PC-9 (cell line): ENCODE results near the gene SYNGR4. TPM values are rescaled to one million over a fixed set of nuclear protein-coding genes. Genes with fewer than 3 reads are reported as not detected.

Experiments
- BruUV-seq: library from RNA; stranded (reverse); fragments of 400-500 nt; replicated peaks from 2 replicates; lab custom pipeline; 2021; lab: Mats Ljungman, UMichigan
- CTCF ChIA-PET: fragments of 300-600 bp; sonication (Branson Sonifier 250); formaldehyde crosslinking; loops from one replicate; lab custom pipeline; 2022; ENCODE audit warnings: antibody characterized with exemption; lab: Charles Lee
- POLR2A ChIA-PET: fragments of 300-600 bp; sonication (Branson Sonifier 250); formaldehyde crosslinking; loops from one replicate; lab custom pipeline; 2022; ENCODE audit warnings: antibody characterized with exemption; ENCODE audit not compliant: unreplicated experiment; lab: Charles Lee
- DNase-seq, 2 experiments: peaks; one replicate each; pipeline versions ENCODE4 v3.0.0 to v3.0.0-alpha.2; 2015 to 2022; ENCODE audit warnings: mixed read lengths in 1 of 2
- H2AFZ ChIP-seq: fragments of 200-600 bp; sonication (generic); 2 replicates; pipeline ENCODE4 v1.8.1; 2017; ENCODE audit warnings: antibody characterized with exemption
- H3F3A ChIP-seq: fragments of 200-600 bp; sonication (generic); 2 replicates; pipeline ENCODE4 v1.8.1; 2017; ENCODE audit warnings: antibody characterized with exemption, mild to moderate bottlenecking, low read depth; ENCODE audit not compliant: insufficient read depth
- H3K27ac ChIP-seq: fragments of 200-600 bp; sonication (generic); 2 replicates; pipeline ENCODE4 v1.6.1; 2016; ENCODE audit warnings: mixed run types
- H3K27me3 ChIP-seq: fragments of 200-600 bp; sonication (generic); 2 replicates; pipeline ENCODE4 v1.6.1; 2016; ENCODE audit warnings: low read depth, mixed run types; ENCODE audit not compliant: insufficient read depth
- H3K36me3 ChIP-seq: fragments of 200-600 bp; sonication (generic); 2 replicates; pipeline ENCODE4 v1.6.1; 2016; ENCODE audit warnings: low read depth, mixed run types
- H3K4me1 ChIP-seq: fragments of 200-600 bp; sonication (generic); replicated peaks from 2 replicates; pipeline ENCODE4 v1.6.1; 2016; ENCODE audit warnings: mixed run types; ENCODE audit not compliant: insufficient read depth
- H3K4me2 ChIP-seq: fragments of 200-600 bp; sonication (generic); 2 replicates; pipeline ENCODE4 v1.6.1; 2017; ENCODE audit warnings: mixed run types
- H3K4me3 ChIP-seq: fragments of 200-600 bp; sonication (generic); 2 replicates; pipeline ENCODE4 v1.6.1; 2016; ENCODE audit warnings: mixed run types
- H3K79me2 ChIP-seq: fragments of 200-600 bp; sonication (generic); 2 replicates; pipeline ENCODE4 v1.6.1; 2017; ENCODE audit warnings: low read depth, mixed run types
- H3K9me2 ChIP-seq: fragments of 200-600 bp; sonication (generic); 2 replicates; pipeline ENCODE4 v1.8.1; 2017; ENCODE audit warnings: mild to moderate bottlenecking; ENCODE audit not compliant: insufficient read depth
- H3K9me3 ChIP-seq: fragments of 200-600 bp; sonication (generic); 2 replicates; pipeline ENCODE4 v1.8.1; 2016; ENCODE audit warnings: low read depth; ENCODE audit not compliant: insufficient read depth
- H4K20me1 ChIP-seq: fragments of 200-600 bp; sonication (generic); 2 replicates; pipeline ENCODE4 v1.8.1; 2017; ENCODE audit not compliant: insufficient read depth
- CTCF ChIP-seq: fragments of 200-600 bp; sonication (generic); conservative IDR thresholded peaks from 2 replicates; pipeline ENCODE4 v1.6.1; 2017; ENCODE audit warnings: mixed run types, antibody characterized with exemption, mild to moderate bottlenecking, moderate library complexity
- EZH2 ChIP-seq: fragments of 200-600 bp; sonication (generic); IDR thresholded peaks from 2 replicates; pipeline ENCODE4 v1.8.0; 2017; ENCODE audit warnings: antibody characterized with exemption, low read depth
- intact Hi-C: fragments of 100-400 bp; cut with micrococcal nuclease; formaldehyde crosslinking; loops from one replicate; pipeline ENCODE4 v1.10.0; 2022; ENCODE audit not compliant: unreplicated experiment
- total RNA-seq: library from RNA; stranded (reverse); gene quantifications from 2 replicates; pipeline ENCODE4 v1.2.3, GENCODE V29; 2021

The SYNGR4 gene
- total RNA-seq, 1 experiment from 2014 or later = 1.3 TPM

GRCh38 chr19:48397263-48398101 lies 33.3 kb downstream of the SYNGR4 start:
- intact Hi-C loops = loop anchor here (1.0 to 5.0 kb wide), 2 partner anchors 48 to 70 kb away; partner anchors contain the start of genes CYTH2 and GRWD1
- BruUV-seq = no TSS peak
- CTCF ChIA-PET = no interaction called here

GRCh38 chr19:48398102-48398374 lies 33.9 kb downstream of the SYNGR4 start:
- H3K27me3 ChIP-seq = peaks cover 11% of the 10 kb centered on the region
- DNase-seq = peak in 1 of 2 experiments; percentile 25
- TF ChIP-seq EZH2 (no peak), CTCF (no peak)
- H3F3A ChIP-seq = peaks cover 55% of the 10 kb centered on the region
- ChIA-PET CTCF (no interaction called here), POLR2A (no interaction called here)
- peak overlapping the region; percentile 89 for H2AFZ ChIP-seq
- peak overlapping the region; percentile 98 for H3K4me2 ChIP-seq
- no peaks in the 10 kb centered on the region for H3K9me2 ChIP-seq
- intact Hi-C loops = loop anchor here (5.0 kb wide), 1 partner anchor 69 kb away; the partner anchor contains the start of gene CYTH2
- no peak overlapping the region for H3K27ac ChIP-seq
- peaks cover 24% of the 10 kb centered on the region for H4K20me1 ChIP-seq
- peak overlapping the region; percentile 95 for H3K4me3 ChIP-seq
- BruUV-seq = no TSS peak
- H3K36me3 ChIP-seq = no peaks in the 10 kb centered on the region
- H3K79me2 ChIP-seq = peaks cover 42% of the 10 kb centered on the region
- H3K4me1 ChIP-seq = peaks cover 22% of the 10 kb centered on the region
- no peaks in the 10 kb centered on the region for H3K9me3 ChIP-seq

More at GRCh38 chr19:48397263-48398101, 33.3 kb downstream of the SYNGR4 start:
- Histone ChIP-seq H3K4me2 (peak overlapping the region; percentile 98), H4K20me1 (peaks cover 24% of the 10 kb centered on the region), H3K4me1 (peaks cover 22% of the 10 kb centered on the region), H3F3A (peaks cover 61% of the 10 kb centered on the region), H3K36me3 (no peaks in the 10 kb centered on the region), H3K4me3 (peak overlapping the region; percentile 95), H2AFZ (peak overlapping the region; percentile 89), H3K79me2 (peaks cover 41% of the 10 kb centered on the region), H3K9me3 (no peaks in the 10 kb centered on the region), H3K27ac (no peak overlapping the region), H3K27me3 (peaks cover 11% of the 10 kb centered on the region), H3K9me2 (no peaks in the 10 kb centered on the region)
- POLR2A ChIA-PET = no interaction called here
- no peak for TF ChIP-seq EZH2
- no peak for TF ChIP-seq CTCF
- DNase-seq = no peak

GRCh38 chr19:48398375-48399235 lies 34.4 kb downstream of the SYNGR4 start:
- peak overlapping the region; percentile 84 for H3K27ac ChIP-seq
- H3K4me1 ChIP-seq = peaks cover 22% of the 10 kb centered on the region
- CTCF ChIA-PET = no interaction called here
- peak overlapping the region; percentile 89 for H2AFZ ChIP-seq
- POLR2A ChIA-PET = no interaction called here
- H3K36me3 ChIP-seq = no peaks in the 10 kb centered on the region
- no peak for TF ChIP-seq CTCF
- no peak for TF ChIP-seq EZH2
- no TSS peak for BruUV-seq
- no peaks in the 10 kb centered on the region for H3K9me2 ChIP-seq
- peaks cover 11% of the 10 kb centered on the region for H3K27me3 ChIP-seq
- H3K9me3 ChIP-seq = no peaks in the 10 kb centered on the region
- DNase-seq = peak; percentile 86 to 88
- peaks cover 30% of the 10 kb centered on the region for H4K20me1 ChIP-seq
- peak overlapping the region; percentile 95 for H3K4me3 ChIP-seq
- peak overlapping the region; percentile 98 for H3K4me2 ChIP-seq
- H3K79me2 ChIP-seq = peaks cover 47% of the 10 kb centered on the region
- intact Hi-C loops = loop anchor here (5.0 kb wide), 1 partner anchor 69 kb away; the partner anchor contains the start of gene CYTH2
- peaks cover 50% of the 10 kb centered on the region for H3F3A ChIP-seq
